GM18511 (cell line): Measurements from ENCODE around the gene EEPD1.

Source experiments
- ATAC-seq: cut with Tn5 transposase; IDR thresholded peaks from one replicate; pipeline ENCODE4 v1.9.1; 2021; ENCODE audit warnings: mild to moderate bottlenecking, moderate library complexity; ENCODE audit not compliant: unreplicated experiment

Gene EEPD1

GRCh38 chr7:36296284-36296683 is 143.2 kb downstream of the EEPD1 start:
- no peak for ATAC-seq

- no peak for ATAC-seq
Measured at GRCh38 chr7:36297364-36298009, 144.4 kb downstream of the EEPD1 start.

DNA sequence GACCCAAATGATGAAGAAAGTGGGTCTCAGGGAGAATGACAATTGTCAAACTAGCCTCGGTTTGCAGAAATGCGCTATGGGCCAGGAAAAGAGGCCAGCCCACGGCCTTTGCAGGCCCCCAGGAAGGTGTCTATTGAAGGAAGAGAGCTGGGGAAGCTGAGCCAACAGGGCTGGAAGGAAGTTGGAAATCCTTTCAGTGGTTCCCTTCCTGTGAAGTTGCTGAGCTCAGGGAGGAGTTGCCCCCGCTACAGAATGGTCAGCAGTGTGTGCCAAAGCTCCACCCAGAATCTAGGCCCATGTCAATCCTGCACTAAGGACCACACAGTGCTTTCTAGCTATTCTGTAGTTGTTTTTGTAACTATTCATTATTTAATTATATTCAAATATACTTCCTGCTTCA is 145.1 kb downstream of the EEPD1 start:
- no peak for ATAC-seq

DNA sequence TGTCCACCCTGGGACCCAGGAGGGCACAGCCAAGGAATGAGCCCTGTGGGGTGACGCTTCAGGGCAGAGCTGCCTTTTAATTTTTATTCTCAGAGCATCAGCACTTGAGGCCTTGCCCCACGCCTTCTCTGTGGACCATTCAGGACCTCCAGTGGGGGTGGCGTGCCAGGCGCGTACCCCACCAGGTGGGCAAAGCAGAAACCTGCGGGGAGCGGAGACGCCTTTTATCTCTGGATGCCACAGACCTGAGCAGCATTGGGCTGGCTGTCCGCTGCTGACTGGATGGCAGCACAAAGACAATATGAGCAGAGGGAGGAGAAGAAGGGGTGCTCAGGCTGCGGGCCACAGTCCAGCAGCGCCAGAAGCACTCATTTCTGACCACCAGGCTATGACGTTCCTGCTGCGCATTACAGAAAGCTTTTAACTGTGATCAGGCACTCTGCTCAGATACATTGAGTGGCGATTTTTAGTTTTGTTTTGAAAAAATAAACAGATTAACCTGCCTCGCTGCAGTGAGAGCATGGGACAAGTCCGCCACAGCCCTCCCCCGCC is 146.2 kb downstream of the EEPD1 start:
- ATAC-seq, result no peak

GRCh38 chr7:36299823-36300341 is 146.8 kb downstream of the EEPD1 start:
- no peak for ATAC-seq

DNA sequence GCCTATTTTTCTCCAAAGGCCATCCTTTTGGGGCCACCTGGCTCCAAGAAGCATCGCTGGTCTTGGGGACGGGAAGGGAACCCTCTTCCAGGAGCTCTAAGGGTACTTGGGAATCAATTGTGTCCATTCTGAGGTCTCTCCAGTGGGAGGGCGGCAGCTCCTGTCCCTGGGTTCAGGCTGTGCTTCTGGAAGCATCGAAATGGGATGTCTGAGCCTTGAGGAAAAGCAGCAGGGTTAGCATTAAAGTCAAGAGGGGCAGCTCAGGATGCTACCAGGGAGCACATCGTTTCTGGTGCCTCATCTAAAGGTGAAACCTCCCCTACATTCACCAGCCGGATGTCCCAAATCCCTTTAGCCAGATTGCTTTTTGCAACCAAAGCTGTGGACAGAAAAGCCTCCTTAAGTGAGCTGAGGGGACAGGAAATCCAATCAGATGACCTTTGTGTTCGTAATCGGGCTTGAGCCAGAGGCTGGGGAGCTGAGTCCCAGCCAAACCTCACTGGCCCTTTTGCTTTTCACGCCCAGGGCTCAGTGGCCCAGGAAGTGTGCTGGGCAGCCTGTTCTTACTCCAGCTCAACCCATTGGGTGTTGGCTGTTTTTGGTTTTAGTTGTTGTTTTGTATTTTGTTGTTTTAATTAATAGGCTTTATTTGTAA is 147.8 kb downstream of the EEPD1 start:
- no peak for ATAC-seq

DNA sequence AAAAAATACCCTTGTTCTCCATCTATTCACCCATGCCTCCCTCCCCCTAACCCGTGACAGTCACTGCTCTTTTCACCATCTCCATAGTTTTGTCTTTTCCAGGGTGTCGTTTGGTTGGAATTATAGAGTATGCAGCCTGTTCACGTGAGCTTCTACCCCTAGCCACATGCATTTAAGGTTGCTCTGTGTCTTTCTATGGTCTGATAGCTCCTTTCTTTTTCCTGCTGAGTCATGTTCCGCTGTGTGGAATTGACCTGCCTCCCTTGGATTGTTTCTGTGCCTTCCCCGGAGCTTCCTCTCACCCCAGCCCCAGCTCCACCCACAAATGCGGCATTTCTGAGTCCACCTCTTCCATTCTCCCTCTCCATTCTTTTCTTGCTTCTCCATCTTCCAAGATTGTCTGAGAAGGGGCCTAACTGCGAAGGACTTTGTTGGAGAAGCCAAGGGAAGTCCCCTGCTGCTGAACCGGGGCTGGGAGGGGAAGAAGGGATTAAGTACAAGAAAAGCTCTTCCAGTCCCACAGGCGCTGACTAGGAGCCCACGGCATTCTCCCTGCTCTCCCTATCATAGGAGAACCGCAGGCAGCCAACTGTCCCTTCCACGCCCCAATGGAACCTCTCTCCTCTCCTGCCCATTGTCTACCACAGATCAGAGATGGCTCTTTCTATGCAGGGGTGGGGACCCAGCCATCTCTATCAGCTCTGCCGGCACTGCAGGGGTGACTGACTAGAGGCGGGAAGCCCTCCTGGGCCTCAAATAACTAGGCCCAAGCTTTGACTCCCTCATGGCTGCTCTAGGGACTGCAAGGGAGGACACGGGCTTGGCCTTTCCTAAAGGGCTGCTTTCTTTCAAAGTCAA is 149.1 kb downstream of the EEPD1 start:
- ATAC-seq, result no peak

DNA sequence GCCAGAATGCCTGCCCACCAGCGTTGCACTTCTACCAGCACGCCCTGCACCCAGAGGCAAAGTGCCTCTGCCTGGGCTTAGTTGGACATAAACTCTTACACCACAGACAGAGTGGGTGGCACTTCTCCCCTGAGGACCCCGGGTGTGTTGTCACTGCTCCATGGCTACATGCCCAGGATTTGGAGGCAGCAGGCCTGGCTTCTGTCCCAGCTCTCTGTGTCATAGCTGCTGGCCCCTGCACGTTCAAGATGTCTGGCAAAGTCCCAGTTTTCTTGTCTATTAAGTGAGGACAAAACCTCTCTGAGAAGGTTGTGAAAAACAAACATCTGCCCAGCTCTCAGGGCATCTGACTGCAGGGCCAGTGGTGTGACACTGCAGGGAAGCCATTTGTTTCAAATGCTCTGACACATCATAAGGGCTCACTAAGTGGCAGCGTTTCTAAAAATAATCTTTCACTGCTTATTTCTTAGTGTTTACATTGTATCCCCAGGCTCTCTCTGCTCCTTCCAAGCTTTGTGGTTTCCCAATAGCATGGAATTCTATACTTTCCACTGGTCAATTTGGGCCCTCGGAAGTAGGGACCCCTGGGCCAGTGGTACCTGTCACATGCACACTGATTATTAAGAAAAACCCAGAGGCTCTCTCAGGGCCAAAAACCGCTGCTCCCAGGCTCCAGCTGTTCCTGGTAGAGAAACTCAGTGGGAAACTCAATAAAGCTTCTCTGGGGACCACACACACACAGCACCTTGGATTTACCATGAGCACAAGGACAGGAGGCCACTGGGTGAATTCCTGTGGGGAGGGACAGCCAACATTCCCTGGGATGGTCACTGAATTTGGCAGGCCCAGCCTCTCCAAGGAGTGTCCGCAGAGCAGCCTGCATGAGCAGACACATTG is 150.4 kb downstream of the EEPD1 start:
- ATAC-seq, result peak; percentile 67

DNA sequence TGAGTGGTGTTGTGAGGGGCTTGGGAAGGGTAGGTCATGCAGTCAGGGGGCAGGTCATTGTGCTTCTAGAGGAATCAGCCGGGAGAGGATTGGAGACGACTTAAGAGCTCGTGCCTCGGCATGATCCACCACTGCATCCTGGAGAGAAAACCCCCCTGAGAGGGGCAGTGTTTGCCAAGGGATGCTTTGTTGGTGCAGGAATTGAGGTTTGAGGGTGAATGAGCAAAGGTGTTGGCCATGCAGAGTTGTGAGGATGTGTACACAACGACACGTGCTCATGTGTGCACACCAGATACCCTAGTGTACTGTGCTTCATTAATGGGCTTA is 151.0 kb downstream of the EEPD1 start:
- no peak for ATAC-seq

DNA sequence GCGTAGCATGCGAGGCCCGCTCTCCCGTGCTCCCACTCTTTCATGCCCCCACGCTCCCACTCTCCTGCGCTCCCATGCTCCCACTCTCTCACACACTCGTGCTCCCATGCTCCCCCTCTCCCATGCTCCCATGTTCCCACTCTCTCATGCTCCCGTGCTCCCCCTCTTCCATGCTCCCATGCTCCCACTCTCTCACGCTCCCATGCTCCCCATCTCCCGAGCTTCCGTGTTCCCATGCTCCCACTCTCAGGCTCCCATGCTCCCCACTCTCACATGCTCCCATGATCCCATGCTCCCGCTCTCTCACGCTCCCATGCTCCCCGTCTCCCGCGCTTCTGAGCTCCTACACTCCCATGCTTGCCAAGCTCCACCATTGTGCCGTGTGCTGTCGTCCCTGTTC is 152.2 kb downstream of the EEPD1 start:
- ATAC-seq, result no peak

DNA sequence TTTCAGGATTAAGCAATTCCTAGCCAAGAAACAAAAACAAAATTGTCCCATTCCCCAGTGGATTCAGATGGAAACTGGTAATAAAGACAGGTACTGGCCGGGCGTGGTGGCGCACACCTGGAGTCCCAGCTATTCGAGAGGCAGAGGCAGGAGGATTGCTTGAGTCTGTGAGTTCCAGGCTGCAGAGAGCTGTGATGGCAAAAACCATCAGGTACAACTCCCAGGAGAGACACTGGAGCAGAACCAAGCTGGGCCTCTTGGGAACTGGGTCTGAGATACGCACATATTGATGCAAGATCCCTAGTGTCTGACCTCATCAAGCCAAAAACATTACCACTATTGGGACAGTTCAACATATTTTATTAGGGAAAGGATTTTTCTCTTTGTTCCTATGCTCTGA is 152.6 kb downstream of the EEPD1 start:
- ATAC-seq, result no peak

- no peak for ATAC-seq
Measured at GRCh38 chr7:36306222-36306621, 153.2 kb downstream of the EEPD1 start.

GRCh38 chr7:36306722-36307121 is 153.7 kb downstream of the EEPD1 start:
- no peak for ATAC-seq

DNA sequence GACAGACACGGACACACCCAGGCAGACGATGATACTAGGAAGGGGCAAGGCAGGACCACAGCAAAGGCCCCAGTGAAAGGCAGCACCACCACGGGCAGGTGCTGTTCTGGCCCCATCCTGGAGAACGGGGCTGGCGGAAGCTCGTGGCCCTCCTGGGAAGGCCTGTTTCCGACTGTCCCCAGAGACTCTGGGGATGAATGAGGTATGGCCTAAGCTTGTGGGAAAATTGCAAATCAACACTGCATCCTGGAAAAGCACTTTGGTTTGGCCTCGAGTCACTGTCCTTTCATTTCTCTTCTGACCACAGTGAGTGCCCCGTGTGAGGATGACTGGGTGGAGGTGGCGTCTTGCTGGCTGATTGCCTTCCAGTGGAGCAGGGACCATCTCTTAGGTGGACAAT is 155.0 kb downstream of the EEPD1 start:
- ATAC-seq, result no peak

- no peak for ATAC-seq
Measured at GRCh38 chr7:36309301-36309700, 156.2 kb downstream of the EEPD1 start.

GRCh38 chr7:36309716-36310115 is 156.7 kb downstream of the EEPD1 start:
- ATAC-seq, result no peak

GRCh38 chr7:36310897-36311296 is 157.8 kb downstream of the EEPD1 start:
- ATAC-seq, result no peak

- ATAC-seq, result no peak
Measured at GRCh38 chr7:36311539-36311938, 158.5 kb downstream of the EEPD1 start.

DNA sequence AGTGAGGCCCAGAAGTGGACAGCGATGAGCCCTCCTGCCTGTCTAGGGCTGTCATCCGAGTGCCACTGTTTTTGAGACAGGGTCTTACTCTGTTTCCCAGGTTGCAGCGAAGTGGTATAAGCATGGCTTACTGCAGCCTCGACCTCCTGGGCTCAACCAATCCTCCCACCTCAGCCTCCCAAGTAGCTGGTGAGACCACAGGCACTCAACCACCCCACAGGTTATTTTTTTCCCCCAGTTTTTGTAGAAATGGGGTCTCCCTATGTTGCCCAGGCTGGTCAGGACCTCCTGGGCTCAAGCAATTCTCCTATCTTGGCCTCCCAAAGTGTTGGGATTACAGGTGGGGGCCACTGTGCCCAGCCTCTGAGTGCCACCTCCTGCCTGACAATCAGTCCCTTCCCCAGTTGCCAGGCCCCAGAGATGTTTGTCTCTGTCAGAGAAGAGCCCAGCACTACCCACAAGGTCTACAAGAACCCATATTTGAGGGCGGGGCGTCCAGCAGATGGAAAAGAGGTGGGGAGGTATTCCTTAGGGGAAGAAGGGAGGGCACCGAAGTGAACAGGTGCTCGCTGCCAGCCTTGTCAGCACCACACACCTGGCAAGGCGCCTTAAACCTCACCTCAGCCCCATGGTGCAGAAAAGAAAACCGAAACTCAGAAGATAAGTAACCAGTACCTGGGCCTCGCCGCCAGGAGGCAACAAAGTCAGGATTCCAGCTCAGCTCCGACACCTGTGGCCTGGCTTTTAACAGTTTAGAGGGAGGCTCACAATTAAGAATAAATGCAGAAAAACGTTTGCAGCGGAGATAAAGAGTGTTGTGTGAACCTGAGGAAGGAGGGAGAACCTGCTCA is 159.2 kb downstream of the EEPD1 start:
- ATAC-seq, result peak; percentile 90

DNA sequence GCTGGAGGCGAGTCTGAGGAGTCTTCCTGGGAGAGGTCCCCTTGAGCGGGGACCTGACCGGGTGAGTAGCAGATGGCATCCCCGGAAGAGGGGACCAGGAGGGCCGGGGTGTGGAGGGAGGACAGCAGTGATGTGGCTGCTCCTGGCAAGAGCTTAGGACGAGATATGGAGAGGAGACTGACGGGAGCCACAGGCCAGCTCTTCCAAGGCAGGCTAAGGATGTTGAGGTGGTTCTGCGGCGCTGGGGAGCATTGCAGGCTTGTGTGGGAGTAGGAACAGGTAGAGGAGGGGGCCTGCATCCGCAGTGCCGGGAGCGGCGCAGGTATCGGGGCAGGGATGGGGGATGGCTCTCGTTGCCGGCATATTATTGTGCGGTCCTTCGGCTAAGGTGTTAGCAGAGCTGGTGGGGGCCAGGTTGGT is 159.9 kb downstream of the EEPD1 start:
- ATAC-seq, result no peak
